GM19023 (cell line): Measurements from ENCODE around the gene IL1RN.
"Not testable (repeated sequence)": the region's sequence is repeated elsewhere in the genome, so short reads cannot be mapped to it uniquely, and the experiment has no call there.

Experiments
- ATAC-seq: cut with Tn5 transposase; IDR thresholded peaks from one replicate; pipeline ENCODE4 v1.9.1; 2021; ENCODE audit warnings: mild to moderate bottlenecking, moderate library complexity; ENCODE audit not compliant: unreplicated experiment

Gene IL1RN

DNA sequence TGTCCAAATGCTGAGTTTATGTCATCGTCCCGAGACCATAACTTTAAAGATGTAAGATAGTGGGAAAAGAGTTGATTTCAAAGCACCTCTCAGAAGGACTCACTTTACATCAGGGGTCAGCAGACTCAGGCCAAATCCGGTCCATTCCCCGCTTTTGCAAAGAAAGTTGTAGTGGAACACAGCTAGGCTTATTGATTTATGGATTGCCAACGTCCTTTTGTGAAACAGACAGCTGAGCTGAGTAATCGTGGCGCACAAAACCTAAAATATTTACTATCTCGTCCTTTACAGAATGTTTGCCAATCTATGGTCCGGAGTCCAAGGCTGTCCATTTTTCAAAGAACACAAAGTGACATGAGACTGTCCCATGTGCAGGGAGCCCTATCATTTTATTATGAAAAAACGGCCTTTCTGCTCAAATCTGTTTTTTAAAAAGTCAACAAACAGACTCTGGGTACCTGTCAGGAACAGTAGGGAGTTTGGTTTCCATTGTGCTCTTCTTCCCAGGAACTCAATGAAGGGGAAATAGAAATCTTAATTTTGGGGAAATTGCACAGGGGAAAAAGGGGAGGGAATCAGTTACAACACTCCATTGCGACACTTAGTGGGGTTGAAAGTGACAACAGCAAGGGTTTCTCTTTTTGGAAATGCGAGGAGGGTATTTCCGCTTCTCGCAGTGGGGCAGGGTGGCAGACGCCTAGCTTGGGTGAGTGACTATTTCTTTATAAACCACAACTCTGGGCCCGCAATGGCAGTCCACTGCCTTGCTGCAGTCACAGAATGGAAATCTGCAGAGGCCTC lies at the start of gene IL1RN:
Gene IL1RN, plus strand, starts transcription at position 754 of the 801 bp plus-strand sequence. Its CDS starts 27 bp downstream, at position 781.
- no peak for ATAC-seq

DNA sequence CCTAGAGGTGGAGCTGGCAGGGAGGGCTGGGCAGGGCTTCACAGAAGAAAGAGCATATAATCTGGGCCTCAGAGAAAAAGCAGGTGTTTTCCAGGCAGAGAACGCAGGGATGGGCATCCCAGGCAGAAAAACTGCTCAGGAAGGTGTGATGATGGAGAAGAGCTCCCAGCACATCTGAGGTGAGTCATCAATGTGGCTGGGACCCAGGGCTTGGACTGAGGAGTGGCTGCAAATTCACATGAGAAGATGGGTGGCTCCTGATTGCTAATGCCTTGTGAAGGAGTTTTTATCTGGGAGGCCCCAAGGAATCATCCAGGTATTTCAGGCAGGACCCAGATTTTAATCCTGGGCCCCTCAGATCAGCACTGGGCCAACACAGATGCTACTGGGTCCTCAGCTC lies 49.5 kb upstream of the IL1RN start:
- no peak for ATAC-seq

DNA sequence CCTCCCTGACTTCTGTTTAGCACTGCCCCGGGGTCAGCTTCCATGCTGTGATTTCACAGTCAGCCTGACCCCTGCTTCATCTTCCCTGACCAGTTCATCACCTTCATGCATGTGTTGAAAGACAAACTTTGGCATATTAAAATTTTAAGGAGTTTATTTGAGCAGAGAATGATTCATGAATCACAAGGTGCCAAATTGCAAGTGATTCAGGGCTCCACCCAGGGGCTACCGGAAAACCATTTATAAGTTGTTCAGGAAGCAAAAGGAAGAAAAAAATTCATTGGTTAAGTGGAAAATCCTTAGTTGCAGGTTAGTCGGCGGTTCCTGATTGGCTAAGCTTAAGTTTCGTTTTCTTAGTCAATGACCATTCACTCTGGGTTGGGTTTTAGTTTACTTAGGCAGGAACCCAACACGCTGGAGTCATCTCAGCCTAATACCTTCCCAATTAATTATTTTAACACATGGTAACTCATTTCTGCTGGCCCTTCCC lies 49.0 kb upstream of the IL1RN start:
- ATAC-seq: no peak

DNA sequence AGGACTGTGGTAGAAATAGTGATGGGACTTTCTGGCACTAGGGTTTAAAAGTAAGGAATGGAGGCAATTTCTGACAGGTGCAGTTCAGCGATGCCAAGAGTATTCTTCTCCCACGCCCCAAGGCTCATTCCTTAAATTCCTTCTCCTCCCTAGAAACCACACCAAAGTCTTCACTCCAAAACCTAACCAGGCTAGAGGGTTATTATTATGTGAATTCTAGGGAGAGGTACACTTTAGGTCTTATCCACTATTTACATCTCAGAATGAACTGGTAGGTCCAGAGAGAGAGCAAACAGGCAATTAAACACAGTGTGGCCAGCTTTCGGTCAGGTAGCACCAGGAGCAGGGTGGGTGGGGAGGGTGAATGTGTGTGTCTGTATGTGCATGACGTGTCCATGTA lies 48.3 kb upstream of the IL1RN start:
- no peak for ATAC-seq

DNA sequence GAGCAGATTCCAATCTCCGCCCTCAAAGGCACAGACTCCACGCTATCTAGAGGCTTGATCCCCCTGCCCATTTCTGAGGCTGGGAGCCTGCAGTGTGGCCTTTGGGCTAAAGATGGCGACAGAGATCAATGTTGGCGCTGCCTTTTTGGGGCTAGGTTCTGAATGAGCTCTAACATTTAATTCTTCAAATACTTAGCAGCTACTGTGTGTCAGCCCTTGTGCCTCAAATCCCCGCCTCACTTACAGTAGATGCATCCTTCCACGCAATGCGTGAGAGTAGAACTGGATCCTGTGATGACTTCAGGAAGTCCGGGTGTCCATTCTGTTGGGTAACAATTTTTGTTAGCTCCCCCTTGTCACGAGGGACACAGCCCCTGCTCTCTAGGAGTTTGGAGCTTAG lies 47.3 kb upstream of the IL1RN start:
- no peak for ATAC-seq

DNA sequence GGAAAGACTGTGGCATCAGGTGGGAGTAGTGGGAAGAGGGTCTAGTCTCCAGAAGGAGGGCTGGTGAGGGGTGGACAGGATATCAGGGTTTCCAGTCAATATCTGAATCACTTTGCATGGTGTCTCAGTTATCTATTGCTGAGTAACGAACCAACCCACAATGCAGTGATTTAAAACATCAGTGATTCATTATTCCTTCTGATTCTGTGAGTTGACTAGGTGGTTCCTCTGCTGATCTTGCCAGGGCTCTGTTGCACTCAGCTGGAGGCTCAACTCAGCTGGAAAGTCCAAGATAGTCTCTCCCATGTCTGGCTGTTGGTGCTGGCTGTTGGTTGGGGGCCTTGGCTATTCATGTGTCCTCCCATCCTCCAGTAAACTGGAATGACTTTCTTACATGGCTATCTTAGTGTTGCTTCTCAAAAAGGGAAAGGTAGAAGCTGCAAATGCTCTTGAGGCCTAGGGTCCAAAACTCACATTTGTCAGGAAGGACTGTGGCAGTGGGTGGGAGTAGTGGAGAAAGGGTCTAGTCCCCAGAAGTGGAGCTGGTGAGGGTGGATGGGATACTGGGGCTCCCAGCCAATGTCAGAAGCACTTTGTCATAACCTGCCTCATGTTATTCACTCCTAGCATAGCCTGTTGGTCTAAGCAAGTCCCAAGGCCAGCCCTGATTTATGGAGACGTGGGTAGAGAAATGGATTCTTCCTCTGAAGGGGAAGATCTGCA lies 45.7 kb upstream of the IL1RN start:
- no peak for ATAC-seq

- no peak for ATAC-seq
Measured at GRCh38 chr2:113083296-113083695, 44.1 kb upstream of the IL1RN start.

DNA sequence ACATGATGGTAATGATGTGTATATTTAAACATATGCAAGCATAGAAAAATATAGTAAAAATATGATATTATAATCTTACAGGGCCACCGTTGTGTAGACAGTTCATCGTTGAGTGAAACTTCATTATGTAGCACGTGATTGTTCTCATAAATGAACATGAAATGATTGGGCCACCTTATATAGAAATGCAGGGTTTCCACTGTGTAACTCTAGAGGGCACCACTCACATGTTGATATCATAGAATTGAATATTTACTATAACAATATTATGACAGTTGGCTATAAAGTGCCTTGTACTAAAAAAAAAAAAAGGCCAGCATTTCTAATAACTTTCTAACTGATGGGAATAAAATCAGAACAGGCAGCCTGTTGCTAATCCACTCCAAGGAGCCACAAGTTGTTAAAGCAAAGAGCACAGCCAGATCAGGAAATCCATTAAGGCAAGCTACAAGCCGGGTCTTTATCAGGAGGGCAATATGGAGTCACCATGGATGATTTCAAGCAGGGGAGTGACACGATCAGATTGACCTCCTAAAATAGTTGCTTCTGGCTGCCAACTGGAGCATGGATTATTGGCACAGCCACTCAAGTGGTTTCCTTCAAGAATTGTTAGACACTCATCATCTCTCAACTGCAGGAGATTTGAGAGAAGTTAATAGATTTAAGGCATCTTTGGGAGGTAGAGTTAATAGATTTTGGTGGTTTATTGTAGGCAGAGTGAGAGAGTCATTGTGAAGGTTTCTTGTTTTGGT lies 43.0 kb upstream of the IL1RN start:
- no peak for ATAC-seq

DNA sequence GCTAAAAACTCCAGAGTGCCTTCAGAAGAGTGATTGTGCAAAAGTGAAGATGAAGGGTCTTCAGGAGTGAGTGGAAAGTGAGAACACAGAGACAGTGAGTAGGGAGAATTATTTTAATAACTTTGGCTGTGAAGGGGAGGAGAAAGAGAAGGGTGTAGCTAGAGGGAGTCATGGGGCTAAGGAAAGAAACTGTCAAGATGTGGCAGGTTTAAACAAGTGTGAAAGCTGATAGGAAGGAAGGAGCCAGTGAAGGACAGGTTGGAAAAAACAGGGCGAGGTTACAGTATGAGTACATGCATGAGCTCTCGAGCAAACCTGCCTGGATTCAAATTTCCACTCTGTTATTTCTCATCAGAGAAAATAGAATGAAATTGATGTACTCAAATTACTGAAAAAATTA lies 41.9 kb upstream of the IL1RN start:
- ATAC-seq: no peak

DNA sequence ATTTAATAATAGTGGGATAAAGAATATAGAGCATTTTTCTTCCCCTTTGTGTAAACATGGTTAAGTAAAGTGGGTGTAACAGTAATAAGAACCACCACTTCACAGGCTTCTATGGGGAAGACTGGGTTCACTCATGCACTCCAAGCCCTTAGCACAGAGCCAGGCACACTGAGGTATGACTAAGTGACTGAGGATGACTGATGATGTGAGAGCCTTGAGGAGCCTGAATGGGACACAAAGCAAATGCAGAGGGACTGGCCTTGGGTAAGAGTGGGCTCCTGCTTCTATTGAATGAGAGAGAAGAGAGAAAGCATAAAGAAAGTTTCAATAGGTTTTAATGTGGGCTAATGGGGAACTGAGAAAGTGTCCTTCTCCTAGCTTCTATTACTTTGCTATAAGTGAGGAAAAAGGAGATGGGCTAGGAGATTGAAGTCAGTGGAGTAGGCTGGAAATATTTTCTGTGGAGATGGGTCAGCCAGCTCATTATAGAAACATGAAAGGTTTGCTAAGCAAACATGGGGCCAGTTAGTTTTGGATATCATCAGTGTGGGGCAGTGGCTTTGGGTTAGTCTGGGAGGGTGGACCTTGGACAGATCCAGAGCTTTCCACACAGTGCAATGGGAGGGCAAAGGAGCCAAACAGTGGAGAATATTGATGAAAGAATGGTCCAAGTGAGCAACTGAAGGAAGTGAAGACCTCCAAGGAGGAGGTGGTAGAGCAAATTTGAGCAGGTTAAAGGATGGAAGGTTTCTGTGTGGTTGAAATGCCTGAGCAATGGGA lies 39.0 kb upstream of the IL1RN start:
- no peak for ATAC-seq

GRCh38 chr2:113089916-113090315 lies 37.5 kb upstream of the IL1RN start:
- ATAC-seq: no peak

- ATAC-seq: no peak
Measured at GRCh38 chr2:113091231-113091896, 36.0 kb upstream of the IL1RN start.

GRCh38 chr2:113092864-113093612 lies 34.4 kb upstream of the IL1RN start:
- ATAC-seq: no peak

DNA sequence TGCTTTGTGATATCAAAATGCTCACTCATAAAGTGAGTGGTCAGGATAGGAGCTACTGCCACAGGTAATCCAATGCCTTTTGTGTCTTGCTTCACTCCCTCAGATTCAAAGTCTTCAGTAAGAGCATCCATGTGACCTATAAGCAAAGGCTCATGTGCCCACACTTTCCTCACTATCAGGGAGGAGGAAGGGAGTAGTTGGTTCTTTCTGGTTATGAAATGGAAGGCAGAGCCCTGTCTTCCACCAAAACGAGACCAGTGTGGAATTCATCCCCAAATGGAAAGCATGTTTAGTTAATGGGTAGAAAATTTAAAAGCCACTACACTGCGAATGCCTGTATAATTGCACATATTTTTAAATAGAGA lies 33.8 kb upstream of the IL1RN start:
- ATAC-seq: no peak

- not testable (repeated sequence) for ATAC-seq
Measured at GRCh38 chr2:113096306-113096705, 31.1 kb upstream of the IL1RN start.

DNA sequence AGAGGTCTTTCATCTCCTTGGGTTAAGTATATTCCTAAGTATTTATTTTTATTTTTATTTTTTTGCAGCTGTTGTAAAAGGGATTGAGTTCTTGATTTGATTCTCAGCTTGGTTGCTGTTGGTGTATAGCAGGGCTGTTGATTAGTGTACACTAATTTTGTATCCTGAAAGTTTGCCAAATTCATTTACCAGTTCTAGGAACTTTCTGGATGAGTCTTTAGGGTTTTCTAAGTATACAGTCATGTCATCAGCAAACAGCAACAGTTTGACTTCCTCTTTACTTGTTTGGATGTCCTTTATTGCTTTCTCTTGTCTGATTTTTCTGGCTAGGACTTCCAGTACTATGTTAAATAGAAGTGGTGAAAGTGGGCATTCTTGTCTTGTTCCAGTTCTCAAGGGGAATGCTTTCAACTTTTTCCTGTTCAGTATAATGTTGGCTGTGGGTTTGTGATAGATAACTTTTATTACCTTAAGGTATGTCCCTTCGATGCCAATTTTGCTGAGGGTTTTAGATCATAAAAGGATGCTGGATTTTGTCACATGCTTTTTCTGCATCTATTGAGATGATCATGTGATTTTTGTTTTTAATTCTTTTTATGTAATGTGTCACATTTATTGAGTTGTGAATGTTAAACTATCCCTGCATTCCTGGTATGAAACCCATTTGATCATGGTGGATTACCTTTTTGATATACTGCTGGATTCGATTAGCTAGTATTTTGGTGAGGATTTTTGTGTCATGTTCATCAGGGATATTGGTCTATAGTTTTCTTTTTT lies 30.4 kb upstream of the IL1RN start:
- ATAC-seq: not testable (repeated sequence)

DNA sequence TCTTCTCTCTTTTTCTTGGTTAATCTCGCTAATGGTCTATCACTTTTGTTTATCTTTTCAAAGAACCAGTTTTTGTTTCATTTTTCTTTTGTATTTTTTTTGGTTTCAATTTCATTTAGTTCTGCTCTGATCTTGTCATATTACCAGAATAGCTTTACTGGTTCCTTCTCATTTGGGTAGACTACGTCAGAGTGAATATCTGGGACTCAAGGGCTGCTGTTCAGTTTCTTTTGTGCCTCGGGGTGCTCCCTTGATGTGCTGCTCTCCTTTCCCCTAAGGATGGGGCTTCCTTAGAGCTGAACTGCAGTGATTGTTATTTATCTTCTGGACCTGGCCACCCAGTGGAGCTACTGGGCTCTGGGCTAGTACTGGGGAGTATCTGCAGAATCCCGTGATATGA lies 29.4 kb upstream of the IL1RN start:
- no peak for ATAC-seq

DNA sequence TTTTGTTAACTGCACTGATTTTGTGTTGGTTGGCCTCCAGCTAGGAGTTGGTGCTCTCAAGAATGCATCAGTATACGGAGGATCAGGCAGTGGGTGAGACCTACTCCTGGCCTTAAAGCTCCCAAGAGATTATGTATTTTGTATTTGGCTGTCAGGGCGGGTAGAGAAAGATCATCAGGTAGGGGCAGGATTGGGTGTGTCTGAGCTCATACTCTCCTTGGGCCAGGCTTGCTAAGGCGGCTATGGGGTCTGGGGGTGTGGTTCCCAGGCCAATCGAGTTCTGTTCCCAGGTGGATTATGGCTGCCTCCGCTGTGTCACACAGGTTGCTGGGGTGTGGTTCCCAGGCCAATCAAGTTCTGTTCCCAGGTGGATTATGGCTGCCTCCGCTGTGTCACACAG lies 28.9 kb upstream of the IL1RN start:
- ATAC-seq: no peak

- no peak for ATAC-seq
Measured at GRCh38 chr2:113102133-113102532, 25.3 kb upstream of the IL1RN start.
